Ectodermal cell (in vitro differentiated cells): Measurements from ENCODE around the gene PRSS33.

Experiments
- H3K27ac ChIP-seq: 2 replicates; pipeline ENCODE4 v1.7.0; 2013; ENCODE audit warnings: mild to moderate bottlenecking, low read depth, low read length; ENCODE audit not compliant: insufficient read depth, poor library complexity, severe bottlenecking
- H3K27me3 ChIP-seq: 2 replicates; pipeline ENCODE4 v1.7.0; 2013; ENCODE audit warnings: mild to moderate bottlenecking, low read length; ENCODE audit not compliant: insufficient read depth, control insufficient read depth, poor library complexity, severe bottlenecking
- H3K36me3 ChIP-seq: one replicate; pipeline ENCODE4 v1.7.0; 2013; ENCODE audit warnings: low read length; ENCODE audit not compliant: control insufficient read depth, insufficient read depth
- H3K4me1 ChIP-seq: one replicate; pipeline ENCODE4 v1.7.0; 2013; ENCODE audit warnings: low read length; ENCODE audit not compliant: control insufficient read depth, insufficient read depth
- H3K4me3 ChIP-seq: 2 replicates; pipeline ENCODE4 v1.7.0; 2013; ENCODE audit warnings: low read depth, low read length, control low read depth; ENCODE audit not compliant: insufficient read depth
- H3K9me3 ChIP-seq: 2 replicates; pipeline ENCODE4 v1.7.0; 2013; ENCODE audit warnings: mild to moderate bottlenecking, low read length, moderate library complexity; ENCODE audit not compliant: control insufficient read depth
- WGBS, 2 experiments: methylation state at CpG; one replicate each; pipeline ENCODE4 v1.1.7; 2013; ENCODE audit warnings: missing lambda C conversion rate in 2 of 2; 5-methylcytosine and 5-hydroxymethylcytosine counted together

PRSS33 gene

GRCh38 chr16:2749936-2750335 lies 37.4 kb downstream of the PRSS33 start:
- Histone ChIP-seq H3K27ac (no peak overlapping the region), H3K4me3 (no peak overlapping the region), H3K4me1 (peaks cover 13% of the 10 kb centered on the region), H3K27me3 (no peaks in the 10 kb centered on the region), H3K9me3 (no peaks in the 10 kb centered on the region), H3K36me3 (no peaks in the 10 kb centered on the region)
- WGBS, 2 experiments = 93 to 97% methylated on average over 6 of the region's 6 CpGs

- Histone ChIP-seq H3K27me3 (no peaks in the 10 kb centered on the region), H3K4me1 (peaks cover 9% of the 10 kb centered on the region), H3K9me3 (no peaks in the 10 kb centered on the region), H3K36me3 (no peaks in the 10 kb centered on the region), H3K4me3 (no peak overlapping the region), H3K27ac (no peak overlapping the region)
- WGBS, 2 experiments = 95% methylated on average over 5 of the region's 5 CpGs
Observed at GRCh38 chr16:2749476-2749875, 37.9 kb downstream of the PRSS33 start.

GRCh38 chr16:2748757-2749455 lies 38.5 kb downstream of the PRSS33 start:
- Histone ChIP-seq H3K36me3 (no peaks in the 10 kb centered on the region), H3K4me1 (peaks cover 5% of the 10 kb centered on the region), H3K9me3 (no peaks in the 10 kb centered on the region), H3K27ac (no peak overlapping the region), H3K4me3 (no peak overlapping the region), H3K27me3 (no peaks in the 10 kb centered on the region)
- WGBS, 2 experiments = 95% methylated on average over 7 of the region's 7 CpGs

DNA sequence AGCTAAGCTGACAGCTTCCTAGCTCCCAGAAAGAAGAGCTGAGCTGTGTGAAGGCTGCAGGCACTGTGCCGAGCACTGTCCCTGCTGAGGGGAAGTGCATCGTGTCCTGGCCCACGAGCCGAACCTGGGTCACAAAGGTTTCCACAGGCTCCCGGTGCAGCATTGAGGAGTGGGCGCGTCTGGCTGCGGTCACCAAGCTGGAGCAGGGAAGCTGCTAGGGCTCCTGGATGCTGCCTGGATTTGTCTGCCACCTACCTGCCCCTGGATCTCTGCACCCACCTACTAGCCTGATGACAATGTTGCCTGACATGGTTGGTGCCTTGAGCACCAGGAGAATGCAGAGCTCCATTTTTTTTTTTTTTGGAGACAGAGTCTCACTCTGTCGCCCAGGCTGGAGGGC lies 41.4 kb downstream of the PRSS33 start:
- 91 to 94% methylated on average over 9 of the region's 9 CpGs for WGBS, 2 experiments

GRCh38 chr16:2745116-2745890 lies 42.1 kb downstream of the PRSS33 start:
- Histone ChIP-seq H3K9me3 (no peaks in the 10 kb centered on the region), H3K27ac (no peak overlapping the region), H3K36me3 (no peaks in the 10 kb centered on the region), H3K4me1 (no peaks in the 10 kb centered on the region), H3K4me3 (no peak overlapping the region), H3K27me3 (no peaks in the 10 kb centered on the region)
- 87 to 88% methylated on average over 15 of the region's 15 CpGs for WGBS, 2 experiments

More for the DNA sequence above, 41.4 kb downstream of the PRSS33 start:
- H3K27ac ChIP-seq = no peak overlapping the region
- no peaks in the 10 kb centered on the region for H3K27me3 ChIP-seq
- no peak overlapping the region for H3K4me3 ChIP-seq
- no peaks in the 10 kb centered on the region for H3K36me3 ChIP-seq
- H3K4me1 ChIP-seq = peaks cover under 1% of the 10 kb centered on the region
- H3K9me3 ChIP-seq = no peaks in the 10 kb centered on the region

DNA sequence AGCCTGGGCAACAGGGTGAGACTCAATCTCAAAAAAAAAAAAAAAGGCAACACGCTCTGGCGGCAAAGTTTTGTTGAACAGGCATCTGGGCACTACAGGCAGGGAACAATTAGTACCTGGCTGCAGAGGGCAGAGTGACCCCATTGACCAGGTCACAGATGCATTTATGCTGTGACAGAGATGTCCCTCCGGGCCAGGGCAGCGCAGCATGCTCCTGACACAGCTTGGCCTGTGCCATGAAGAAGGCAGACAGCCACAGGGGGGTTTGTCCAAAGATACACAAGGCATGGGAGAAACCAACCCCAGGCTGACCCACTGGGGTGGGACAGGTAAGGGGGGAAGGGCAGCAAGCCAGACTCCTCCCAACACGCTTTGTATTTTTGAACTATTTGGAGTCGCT lies 42.6 kb downstream of the PRSS33 start:
- H3K4me3 ChIP-seq = no peak overlapping the region
- H3K27ac ChIP-seq = no peak overlapping the region
- WGBS, 2 experiments = 92 to 95% methylated on average over 6 of the region's 6 CpGs
- no peaks in the 10 kb centered on the region for H3K4me1 ChIP-seq
- H3K36me3 ChIP-seq = no peaks in the 10 kb centered on the region
- H3K9me3 ChIP-seq = no peaks in the 10 kb centered on the region
- H3K27me3 ChIP-seq = no peaks in the 10 kb centered on the region

- H3K27me3 ChIP-seq = no peaks in the 10 kb centered on the region
- no peak overlapping the region for H3K27ac ChIP-seq
- no peak overlapping the region for H3K4me3 ChIP-seq
- no peaks in the 10 kb centered on the region for H3K9me3 ChIP-seq
- no peaks in the 10 kb centered on the region for H3K4me1 ChIP-seq
- H3K36me3 ChIP-seq = no peaks in the 10 kb centered on the region
- WGBS, 2 experiments = 92% methylated on average over 19 of the region's 19 CpGs
Observed at GRCh38 chr16:2743007-2743810, 44.2 kb downstream of the PRSS33 start.

DNA sequence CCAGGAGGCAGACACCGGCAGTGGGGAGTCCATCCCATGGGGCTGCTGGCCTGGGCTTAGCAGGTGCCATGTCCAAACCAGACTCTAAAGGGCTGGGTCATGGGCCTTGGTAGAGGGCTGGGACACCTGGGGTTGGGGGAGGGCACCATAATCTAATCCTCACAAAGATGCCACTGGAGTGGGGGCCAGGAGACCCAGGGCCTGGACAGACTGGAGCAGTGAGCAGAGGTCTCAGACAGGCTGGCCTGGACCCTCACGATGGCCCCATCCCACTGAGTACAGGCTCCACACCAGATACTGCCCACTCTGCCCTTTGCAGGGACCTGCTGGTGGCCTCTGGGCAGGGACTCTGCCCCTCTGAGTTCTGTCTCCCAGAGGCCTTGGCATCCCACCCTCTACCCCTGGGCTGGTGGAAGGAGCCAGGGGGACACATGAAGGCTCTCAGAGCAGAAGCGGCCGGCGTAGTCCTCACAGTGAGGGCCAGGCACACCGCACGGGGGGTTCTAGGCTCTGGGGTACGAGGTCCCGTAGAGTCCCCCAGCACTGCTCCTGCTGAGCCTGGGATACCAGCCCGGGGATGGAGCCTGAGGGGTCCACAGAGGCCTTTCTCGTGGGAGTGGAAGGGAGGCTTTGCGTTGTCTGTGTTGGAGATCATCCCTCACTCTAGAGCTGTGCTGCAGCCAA lies 44.9 kb downstream of the PRSS33 start:
- Histone ChIP-seq H3K36me3 (no peaks in the 10 kb centered on the region), H3K9me3 (no peaks in the 10 kb centered on the region), H3K4me3 (no peak overlapping the region), H3K27me3 (no peaks in the 10 kb centered on the region), H3K27ac (no peak overlapping the region), H3K4me1 (no peaks in the 10 kb centered on the region)
- 93% methylated on average over 12 of the region's 12 CpGs for WGBS, 2 experiments

DNA sequence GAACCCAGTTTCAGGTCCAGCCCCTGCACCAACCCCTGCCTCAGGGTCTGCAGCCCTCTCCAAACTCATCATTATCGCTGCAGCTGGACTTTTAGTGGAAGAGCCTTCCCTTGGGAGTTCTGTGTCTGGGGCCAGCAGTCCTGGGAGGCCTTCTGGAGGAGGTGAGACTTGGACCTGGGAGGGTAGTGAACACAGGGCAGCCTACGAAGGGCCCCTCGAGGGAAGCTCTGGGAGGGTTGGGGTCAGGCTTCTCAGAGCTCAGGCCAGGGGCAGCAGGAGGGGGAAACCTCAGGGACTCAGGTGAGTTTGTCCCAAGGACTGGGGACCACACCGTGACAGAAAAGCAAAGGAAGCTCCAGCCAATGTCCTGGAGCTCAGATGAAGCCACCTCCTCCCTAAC lies 46.2 kb downstream of the PRSS33 start:
- H3K4me3 ChIP-seq = no peak overlapping the region
- no peaks in the 10 kb centered on the region for H3K9me3 ChIP-seq
- H3K27ac ChIP-seq = no peak overlapping the region
- 90 to 94% methylated on average over 4 of the region's 4 CpGs for WGBS, 2 experiments
- no peaks in the 10 kb centered on the region for H3K4me1 ChIP-seq
- no peaks in the 10 kb centered on the region for H3K36me3 ChIP-seq
- no peaks in the 10 kb centered on the region for H3K27me3 ChIP-seq
